ENCODE data around the gene MORC3. TPM values are rescaled to one million over a fixed set of nuclear protein-coding genes. Genes with fewer than 3 reads are reported as not detected.
"Not testable (repeated sequence)": the region's sequence is repeated elsewhere in the genome, so short reads cannot be mapped to it uniquely, and the experiment has no call there.

The MORC3 gene
- total RNA-seq, 1 donor from 2014 or later: 29.2 TPM

- no peaks in the 10 kb centered on the region for H3K36me3 ChIP-seq (ENCODE audit: insufficient read depth, low read length)
- H3K79me2 ChIP-seq (ENCODE audit: insufficient read depth, low read length): peaks cover 16% of the 10 kb centered on the region
- no peaks in the 10 kb centered on the region for H3K27me3 ChIP-seq (ENCODE audit: insufficient read depth, low read length)
- peaks cover 10% of the 10 kb centered on the region for H3K4me1 ChIP-seq (ENCODE audit: insufficient read depth, low read length)
- Mint-ChIP-seq H3K4me1 (ENCODE audit: low read depth, unreplicated experiment) (no peaks in the 10 kb centered on the region), H3K27ac (ENCODE audit: unreplicated experiment) (no peak overlapping the region), H3K4me3 (ENCODE audit: unreplicated experiment) (no peak overlapping the region), H3K27me3 (ENCODE audit: low read depth, unreplicated experiment) (no peaks in the 10 kb centered on the region), H3K36me3 (ENCODE audit: low read depth, unreplicated experiment) (peaks cover 2% of the 10 kb centered on the region), H3K9me3 (ENCODE audit: unreplicated experiment) (peaks cover 6% of the 10 kb centered on the region)
- H3K27ac ChIP-seq (ENCODE audit: low read depth, low read length): no peak overlapping the region
- no peak overlapping the region for H3K9ac ChIP-seq (ENCODE audit: low read length)
- no peak overlapping the region for H3K4me3 ChIP-seq (ENCODE audit: insufficient read depth, low read depth, low read length)
- H4K20me1 ChIP-seq (ENCODE audit: insufficient read depth, low read length): peaks cover 14% of the 10 kb centered on the region
- no peaks in the 10 kb centered on the region for H3K9me3 ChIP-seq (ENCODE audit: insufficient read depth, low read depth, low read length)
- H3K4me2 ChIP-seq (ENCODE audit: low read length): no peak overlapping the region
- H2AFZ ChIP-seq (ENCODE audit: low read depth, low read length): no peak overlapping the region
- FAIRE-seq: no peak
- TF ChIP-seq EZH2 (IDR thresholded peaks at IDR 0.05; ENCODE audit: insufficient read depth, low read length): no peak
- TF ChIP-seq, protein P1, sequence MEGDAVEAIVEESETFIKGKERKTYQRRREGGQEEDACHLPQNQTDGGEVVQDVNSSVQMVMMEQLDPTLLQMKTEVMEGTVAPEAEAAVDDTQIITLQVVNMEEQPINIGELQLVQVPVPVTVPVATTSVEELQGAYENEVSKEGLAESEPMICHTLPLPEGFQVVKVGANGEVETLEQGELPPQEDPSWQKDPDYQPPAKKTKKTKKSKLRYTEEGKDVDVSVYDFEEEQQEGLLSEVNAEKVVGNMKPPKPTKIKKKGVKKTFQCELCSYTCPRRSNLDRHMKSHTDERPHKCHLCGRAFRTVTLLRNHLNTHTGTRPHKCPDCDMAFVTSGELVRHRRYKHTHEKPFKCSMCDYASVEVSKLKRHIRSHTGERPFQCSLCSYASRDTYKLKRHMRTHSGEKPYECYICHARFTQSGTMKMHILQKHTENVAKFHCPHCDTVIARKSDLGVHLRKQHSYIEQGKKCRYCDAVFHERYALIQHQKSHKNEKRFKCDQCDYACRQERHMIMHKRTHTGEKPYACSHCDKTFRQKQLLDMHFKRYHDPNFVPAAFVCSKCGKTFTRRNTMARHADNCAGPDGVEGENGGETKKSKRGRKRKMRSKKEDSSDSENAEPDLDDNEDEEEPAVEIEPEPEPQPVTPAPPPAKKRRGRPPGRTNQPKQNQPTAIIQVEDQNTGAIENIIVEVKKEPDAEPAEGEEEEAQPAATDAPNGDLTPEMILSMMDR (IDR thresholded peaks at IDR 0.05; ENCODE audit: insufficient read depth, low read depth, low read length): no peak
- no peak for DNase-seq (ENCODE audit: low read depth)
Observed at GRCh38 chr21:36316872-36317484, 3.0 kb upstream of the MORC3 start.

DNA sequence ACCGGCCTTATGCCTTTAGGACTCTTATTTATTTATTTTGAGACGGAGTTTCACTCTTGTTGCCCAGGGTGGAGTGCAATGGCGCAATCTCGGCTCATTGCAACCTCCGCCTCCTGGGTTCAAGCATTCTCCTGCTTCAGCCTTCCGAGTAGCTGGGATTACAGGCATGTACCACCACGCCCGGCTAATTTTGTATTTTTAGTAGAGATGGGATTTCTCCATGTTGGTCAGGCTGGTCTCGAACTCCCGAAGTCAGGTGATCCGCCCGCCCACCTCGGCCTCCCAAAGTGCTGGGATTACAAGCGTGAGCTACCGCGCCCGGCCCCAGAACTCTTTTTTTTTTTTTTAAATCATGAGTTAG lies 611 bp upstream of the MORC3 start:
- peaks cover 10% of the 10 kb centered on the region for H3K4me1 Mint-ChIP-seq (ENCODE audit: low read depth, unreplicated experiment)
- H3K36me3 ChIP-seq (ENCODE audit: insufficient read depth, low read length): not testable (repeated sequence)
- peak overlapping the region; percentile 82 for H2AFZ ChIP-seq (ENCODE audit: low read depth, low read length)

GRCh38 chr21:36320421-36321324 lies 676 bp downstream of the MORC3 start:
- Histone ChIP-seq H3K4me1 (ENCODE audit: insufficient read depth, low read length) (peaks cover 22% of the 10 kb centered on the region), H3K4me2 (ENCODE audit: low read length) (peak overlapping the region; percentile 90), H4K20me1 (ENCODE audit: insufficient read depth, low read length) (peaks cover 49% of the 10 kb centered on the region), H3K27me3 (ENCODE audit: insufficient read depth, low read length) (no peaks in the 10 kb centered on the region), H3K79me2 (ENCODE audit: insufficient read depth, low read length) (peaks cover 53% of the 10 kb centered on the region), H3K9me3 (ENCODE audit: insufficient read depth, low read depth, low read length) (no peaks in the 10 kb centered on the region), H3K27ac (ENCODE audit: low read depth, low read length) (peak overlapping the region; percentile 86), H2AFZ (ENCODE audit: low read depth, low read length) (peak overlapping the region; percentile 50), H3K9ac (ENCODE audit: low read length) (peak overlapping the region; percentile 92), H3K4me3 (ENCODE audit: insufficient read depth, low read depth, low read length) (peak overlapping the region; percentile 83), H3K36me3 (ENCODE audit: insufficient read depth, low read length) (no peaks in the 10 kb centered on the region)
- H3K4me1 Mint-ChIP-seq (ENCODE audit: low read depth, unreplicated experiment): peaks cover 12% of the 10 kb centered on the region
- H3K36me3 Mint-ChIP-seq (ENCODE audit: low read depth, unreplicated experiment): peaks cover 2% of the 10 kb centered on the region
- H3K27me3 Mint-ChIP-seq (ENCODE audit: low read depth, unreplicated experiment): no peaks in the 10 kb centered on the region
- no peaks in the 10 kb centered on the region for H3K9me3 Mint-ChIP-seq (ENCODE audit: unreplicated experiment)
- no peak for FAIRE-seq
- TF ChIP-seq, protein P1 (IDR thresholded peaks at IDR 0.05; ENCODE audit: insufficient read depth, low read depth, low read length): no peak
- TF ChIP-seq EZH2 (IDR thresholded peaks at IDR 0.05; ENCODE audit: insufficient read depth, low read length): no peak
- peak overlapping the region; percentile 97 for H3K4me3 Mint-ChIP-seq (ENCODE audit: unreplicated experiment)
- DNase-seq (ENCODE audit: low read depth): peak; percentile 58
- peak overlapping the region; percentile 76 for H3K27ac Mint-ChIP-seq (ENCODE audit: unreplicated experiment)

More for the DNA sequence above, 611 bp upstream of the MORC3 start:
- H3K27me3 ChIP-seq (ENCODE audit: insufficient read depth, low read length); FAIRE-seq; H3K9me3 ChIP-seq (ENCODE audit: insufficient read depth, low read depth, low read length); DNase-seq (ENCODE audit: low read depth); H3K36me3 Mint-ChIP-seq (ENCODE audit: low read depth, unreplicated experiment); H3K27me3 Mint-ChIP-seq (ENCODE audit: low read depth, unreplicated experiment); H3K9me3 Mint-ChIP-seq (ENCODE audit: unreplicated experiment): not testable (repeated sequence)
- Histone ChIP-seq H3K4me3 (ENCODE audit: insufficient read depth, low read depth, low read length) (peak overlapping the region; percentile 83), H3K27ac (ENCODE audit: low read depth, low read length) (peak overlapping the region; percentile 83), H3K9ac (ENCODE audit: low read length) (peak overlapping the region; percentile 92), H3K4me2 (ENCODE audit: low read length) (peak overlapping the region; percentile 90), H3K4me1 (ENCODE audit: insufficient read depth, low read length) (peaks cover 15% of the 10 kb centered on the region), H3K79me2 (ENCODE audit: insufficient read depth, low read length) (peaks cover 40% of the 10 kb centered on the region), H4K20me1 (ENCODE audit: insufficient read depth, low read length) (peaks cover 38% of the 10 kb centered on the region)
- peak overlapping the region; percentile 86 for H3K4me3 Mint-ChIP-seq (ENCODE audit: unreplicated experiment)
- peak overlapping the region; percentile 90 for H3K27ac Mint-ChIP-seq (ENCODE audit: unreplicated experiment)

Data from astrocyte (in vitro differentiated cells and primary cell).